Middle frontal gyrus (tissue), 1 donor: Measurements from ENCODE around the gene SPARCL1.
"Not testable (repeated sequence)": the region's sequence is repeated elsewhere in the genome, so short reads cannot be mapped to it uniquely, and the experiment has no call there.

Source experiments
- DNase-seq: peaks from one replicate; pipeline ENCODE4 v3.0.0-alpha.2; 2015; ENCODE audit warnings: low spot score; ENCODE audit errors: extremely low spot score

SPARCL1 gene

GRCh38 chr4:87446375-87446774 is 82.8 kb downstream of the SPARCL1 start:
- not testable (repeated sequence) for DNase-seq

- no peak for DNase-seq
These were observed 83.2 kb downstream of the SPARCL1 start for GRCh38 chr4:87445964-87446363.

- DNase-seq: no peak
These were observed 84.4 kb downstream of the SPARCL1 start for GRCh38 chr4:87444741-87445140.

GRCh38 chr4:87442889-87443288 is 86.3 kb downstream of the SPARCL1 start:
- DNase-seq: no peak

GRCh38 chr4:87433342-87433741 is 95.8 kb downstream of the SPARCL1 start:
- DNase-seq: no peak

GRCh38 chr4:87430038-87430437 is 99.1 kb downstream of the SPARCL1 start:
- no peak for DNase-seq

- DNase-seq: no peak
These were observed 100.2 kb downstream of the SPARCL1 start for GRCh38 chr4:87428979-87429378.

- DNase-seq: no peak
These were observed 101.7 kb downstream of the SPARCL1 start for GRCh38 chr4:87427518-87427868.

- no peak for DNase-seq
These were observed 102.2 kb downstream of the SPARCL1 start for GRCh38 chr4:87426865-87427517.

- DNase-seq: no peak
These were observed 103.5 kb downstream of the SPARCL1 start for GRCh38 chr4:87425711-87426110.

GRCh38 chr4:87424099-87424543 is 105.1 kb downstream of the SPARCL1 start:
- not testable (repeated sequence) for DNase-seq
